Hepatocyte (in vitro differentiated cells): Measurements from ENCODE around the gene CDKL5. TPM values are rescaled to one million over a fixed set of nuclear protein-coding genes. Genes with fewer than 3 reads are reported as not detected.

Source experiments
- DNase-seq: peaks from one replicate; pipeline ENCODE4 v3.0.0-alpha.2; 2016; ENCODE audit warnings: low spot score
- H2AFZ ChIP-seq: fragments of 200-600 bp; sonication (generic); 2 replicates; pipeline ENCODE4 v1.6.0; 2016; ENCODE audit warnings: antibody characterized with exemption, mild to moderate bottlenecking
- H3K27ac ChIP-seq: fragments of 200-600 bp; sonication (generic); 2 replicates; pipeline ENCODE4 v1.5.1; 2016; ENCODE audit warnings: mild to moderate bottlenecking
- H3K27me3 ChIP-seq: fragments of 200-600 bp; sonication (generic); 2 replicates; pipeline ENCODE4 v1.6.1; 2016
- H3K36me3 ChIP-seq: fragments of 200-600 bp; sonication (generic); replicated peaks from 2 replicates; pipeline ENCODE4 v1.5.1; 2016; ENCODE audit warnings: low read depth; ENCODE audit not compliant: insufficient read depth
- H3K4me1 ChIP-seq: fragments of 200-600 bp; sonication (generic); 2 replicates; pipeline ENCODE4 v1.5.1; 2016; ENCODE audit warnings: mild to moderate bottlenecking, moderate library complexity; ENCODE audit not compliant: insufficient read depth
- H3K4me2 ChIP-seq: fragments of 200-600 bp; sonication (generic); 2 replicates; pipeline ENCODE4 v1.6.0; 2016
- H3K4me3 ChIP-seq: fragments of 200-600 bp; sonication (generic); 2 replicates; pipeline ENCODE4 v1.5.1; 2016; ENCODE audit warnings: mild to moderate bottlenecking
- H3K79me2 ChIP-seq: fragments of 200-600 bp; sonication (generic); 2 replicates; pipeline ENCODE4 v1.6.0; 2017; ENCODE audit warnings: mild to moderate bottlenecking
- H3K9me2 ChIP-seq: fragments of 200-600 bp; sonication (generic); replicated peaks from 2 replicates; pipeline ENCODE4 v1.6.0; 2017; ENCODE audit warnings: mild to moderate bottlenecking; ENCODE audit not compliant: insufficient read depth
- H3K9me3 ChIP-seq: fragments of 200-600 bp; sonication (generic); 2 replicates; pipeline ENCODE4 v1.5.1; 2016; ENCODE audit warnings: low read depth, mild to moderate bottlenecking
- H4K20me1 ChIP-seq: fragments of 200-600 bp; sonication (generic); 2 replicates; pipeline ENCODE4 v1.6.0; 2016; ENCODE audit warnings: mild to moderate bottlenecking; ENCODE audit not compliant: insufficient read depth, poor library complexity, severe bottlenecking
- EZH2 ChIP-seq: fragments of 200-600 bp; sonication (generic); IDR thresholded peaks from 2 replicates; pipeline ENCODE4 v1.6.1; 2016; ENCODE audit warnings: antibody characterized with exemption, mild to moderate bottlenecking, borderline replicate concordance
- EZH2phosphoT487 ChIP-seq: fragments of 200-600 bp; sonication (generic); IDR thresholded peaks from one replicate; pipeline ENCODE4 v1.6.1; 2018; ENCODE audit warnings: antibody characterized with exemption, mild to moderate bottlenecking, low read depth, moderate library complexity; ENCODE audit not compliant: unreplicated experiment, severe bottlenecking
- WGBS: methylation state at CpG from one replicate; pipeline ENCODE4 v1.1.6; 2016; ENCODE audit warnings: low lambda C conversion rate; ENCODE audit errors: missing lambda C conversion rate; 5-methylcytosine and 5-hydroxymethylcytosine counted together
- polyA plus RNA-seq: library from polyadenylated mRNA; unstranded; fragments of >200 nt; fragmentation: Nextera tagmentation; extraction: Ambion mirVana; gene quantifications from 2 replicates; pipeline ENCODE4 v1.2.1, GENCODE V29; 2016
- total RNA-seq: library from RNA; depleted of rRNA; stranded (reverse); fragments of >200 nt; gene quantifications from 2 replicates; pipeline ENCODE4 v1.2.3, GENCODE V29; 2014
- TF ChIP-seq, protein P1 (sequence below): fragments of 200-600 bp; sonication (generic); IDR thresholded peaks from 2 replicates; pipeline ENCODE4 v1.5.1; 2016; ENCODE audit warnings: antibody characterized with exemption, mild to moderate bottlenecking; ENCODE audit not compliant: poor library complexity

The CDKL5 gene
- total and polyA plus RNA-seq, 2 experiments from 2014 or later: 6.5 to 17.7 TPM

DNA sequence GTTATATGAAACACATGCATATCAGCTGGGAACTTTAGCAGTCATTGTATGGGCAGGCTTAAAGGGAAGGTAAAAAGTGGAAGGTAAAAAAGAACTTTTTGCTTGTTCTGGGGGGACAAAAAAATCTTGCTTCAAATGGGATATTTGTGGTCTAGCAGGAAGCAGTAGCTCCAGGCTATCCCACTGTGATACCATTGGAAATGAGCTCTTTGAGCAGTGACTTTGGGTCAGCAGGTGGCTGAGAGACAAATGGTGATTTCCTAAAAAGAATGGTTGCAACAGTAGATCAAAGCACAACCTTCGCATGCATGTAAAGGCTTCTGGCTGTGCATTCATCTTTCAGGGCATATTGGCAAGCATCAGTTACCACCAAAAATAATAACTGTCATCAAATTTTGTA, 140.3 kb downstream of the CDKL5 start:
- WGBS: 89% methylated on average over 1 of the region's 1 CpG
- Histone ChIP-seq H3K9me3 (no peaks in the 10 kb centered on the region), H3K27me3 (no peaks in the 10 kb centered on the region), H3K36me3 (no peaks in the 10 kb centered on the region), H3K9me2 (no peaks in the 10 kb centered on the region), H3K79me2 (no peaks in the 10 kb centered on the region), H4K20me1 (no peaks in the 10 kb centered on the region), H2AFZ (no peak overlapping the region), H3K4me2 (no peak overlapping the region), H3K4me1 (no peaks in the 10 kb centered on the region), H3K27ac (no peak overlapping the region), H3K4me3 (no peak overlapping the region)
- TF ChIP-seq EZH2 (no peak), EZH2phosphoT487 (no peak)
- TF ChIP-seq, protein P1, sequence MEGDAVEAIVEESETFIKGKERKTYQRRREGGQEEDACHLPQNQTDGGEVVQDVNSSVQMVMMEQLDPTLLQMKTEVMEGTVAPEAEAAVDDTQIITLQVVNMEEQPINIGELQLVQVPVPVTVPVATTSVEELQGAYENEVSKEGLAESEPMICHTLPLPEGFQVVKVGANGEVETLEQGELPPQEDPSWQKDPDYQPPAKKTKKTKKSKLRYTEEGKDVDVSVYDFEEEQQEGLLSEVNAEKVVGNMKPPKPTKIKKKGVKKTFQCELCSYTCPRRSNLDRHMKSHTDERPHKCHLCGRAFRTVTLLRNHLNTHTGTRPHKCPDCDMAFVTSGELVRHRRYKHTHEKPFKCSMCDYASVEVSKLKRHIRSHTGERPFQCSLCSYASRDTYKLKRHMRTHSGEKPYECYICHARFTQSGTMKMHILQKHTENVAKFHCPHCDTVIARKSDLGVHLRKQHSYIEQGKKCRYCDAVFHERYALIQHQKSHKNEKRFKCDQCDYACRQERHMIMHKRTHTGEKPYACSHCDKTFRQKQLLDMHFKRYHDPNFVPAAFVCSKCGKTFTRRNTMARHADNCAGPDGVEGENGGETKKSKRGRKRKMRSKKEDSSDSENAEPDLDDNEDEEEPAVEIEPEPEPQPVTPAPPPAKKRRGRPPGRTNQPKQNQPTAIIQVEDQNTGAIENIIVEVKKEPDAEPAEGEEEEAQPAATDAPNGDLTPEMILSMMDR: no peak
- no peak for DNase-seq

DNA sequence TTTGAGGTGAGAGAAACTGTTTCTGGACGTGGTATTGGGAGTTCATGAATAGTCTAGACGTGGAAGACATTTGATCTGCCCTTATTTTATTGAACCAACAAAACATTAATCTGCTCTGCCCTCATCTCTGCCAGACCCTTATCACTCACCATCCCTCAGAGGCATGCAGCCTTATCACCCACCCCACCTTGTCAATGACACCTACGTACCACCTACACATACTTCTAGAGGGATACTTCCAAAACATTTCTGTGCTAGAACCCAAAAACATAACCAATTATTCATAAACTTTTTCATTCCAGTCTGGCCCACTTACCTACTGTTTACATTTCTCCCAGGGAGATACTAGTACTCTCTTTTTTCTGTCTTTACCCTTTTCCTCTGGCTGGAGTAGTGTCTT, 141.3 kb downstream of the CDKL5 start:
- Histone ChIP-seq H3K9me2 (no peaks in the 10 kb centered on the region), H3K79me2 (no peaks in the 10 kb centered on the region), H3K9me3 (no peaks in the 10 kb centered on the region), H3K4me1 (no peaks in the 10 kb centered on the region), H3K27me3 (no peaks in the 10 kb centered on the region), H3K27ac (no peak overlapping the region), H2AFZ (no peak overlapping the region), H3K36me3 (no peaks in the 10 kb centered on the region), H3K4me3 (no peak overlapping the region), H4K20me1 (no peaks in the 10 kb centered on the region), H3K4me2 (no peak overlapping the region)
- DNase-seq: no peak
- 66% methylated on average over 3 of the region's 3 CpGs for WGBS
- TF ChIP-seq EZH2phosphoT487: no peak
- TF ChIP-seq, protein P1: no peak
- TF ChIP-seq EZH2: no peak

DNA sequence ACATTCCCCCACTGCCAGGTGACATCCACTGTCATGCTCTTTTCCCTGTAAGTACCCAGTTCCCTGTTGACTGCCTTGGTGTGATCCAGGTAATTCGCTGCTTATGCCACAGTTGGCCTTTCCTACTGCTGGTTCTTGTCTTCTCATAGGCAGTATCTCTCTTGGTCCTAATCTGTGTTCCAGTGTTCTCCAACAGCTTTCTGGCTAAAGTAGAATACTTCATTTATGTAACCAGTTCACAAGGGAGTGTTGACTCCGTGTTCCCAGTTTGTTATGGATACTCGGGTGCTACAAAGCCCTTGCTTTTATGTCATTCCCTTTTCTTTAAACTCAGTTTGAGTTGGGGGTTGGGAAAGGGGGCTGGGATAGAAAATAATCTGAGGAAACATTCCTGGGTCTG, 148.1 kb downstream of the CDKL5 start:
- no peak overlapping the region for H3K4me3 ChIP-seq
- no peaks in the 10 kb centered on the region for H3K4me1 ChIP-seq
- H3K79me2 ChIP-seq: no peaks in the 10 kb centered on the region
- no peaks in the 10 kb centered on the region for H3K36me3 ChIP-seq
- H2AFZ ChIP-seq: no peak overlapping the region
- H4K20me1 ChIP-seq: no peaks in the 10 kb centered on the region
- no peak overlapping the region for H3K27ac ChIP-seq
- no peak for DNase-seq
- H3K4me2 ChIP-seq: no peak overlapping the region
- no peaks in the 10 kb centered on the region for H3K9me2 ChIP-seq
- WGBS: 55% methylated on average over 3 of the region's 3 CpGs
- H3K9me3 ChIP-seq: no peaks in the 10 kb centered on the region
- H3K27me3 ChIP-seq: no peaks in the 10 kb centered on the region
- TF ChIP-seq EZH2: no peak

DNA sequence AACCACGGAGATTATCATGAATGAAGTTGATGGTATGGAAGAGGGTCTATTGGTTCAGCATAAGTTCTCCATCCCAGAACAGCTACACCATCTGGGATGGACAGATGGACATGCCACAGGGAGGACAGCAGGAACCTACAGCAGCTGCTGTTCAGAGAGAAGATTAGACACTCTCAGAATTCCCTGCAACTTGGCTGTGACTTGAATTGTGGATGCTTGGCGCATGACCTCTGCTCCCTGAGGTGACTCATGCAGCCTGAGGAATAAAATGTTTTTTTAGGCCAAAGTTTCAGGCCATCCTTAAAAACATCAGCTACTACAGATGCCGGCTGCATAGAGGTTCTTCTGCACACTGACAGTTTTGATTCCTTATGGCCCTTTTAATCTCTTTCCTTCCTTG, 149.2 kb downstream of the CDKL5 start:
- H3K36me3 ChIP-seq: no peaks in the 10 kb centered on the region
- no peak overlapping the region for H3K27ac ChIP-seq
- WGBS: 74% methylated on average over 3 of the region's 3 CpGs
- no peaks in the 10 kb centered on the region for H3K4me1 ChIP-seq
- DNase-seq: no peak
- H3K4me3 ChIP-seq: no peak overlapping the region
- TF ChIP-seq EZH2phosphoT487 (no peak), EZH2 (no peak)
- TF ChIP-seq, protein P1: no peak
- no peaks in the 10 kb centered on the region for H4K20me1 ChIP-seq
- H3K79me2 ChIP-seq: no peaks in the 10 kb centered on the region
- H3K27me3 ChIP-seq: no peaks in the 10 kb centered on the region
- no peak overlapping the region for H3K4me2 ChIP-seq
- no peaks in the 10 kb centered on the region for H3K9me3 ChIP-seq
- no peaks in the 10 kb centered on the region for H3K9me2 ChIP-seq
- no peak overlapping the region for H2AFZ ChIP-seq
